Measurements from ENCODE around the gene PARD3.

DNA sequence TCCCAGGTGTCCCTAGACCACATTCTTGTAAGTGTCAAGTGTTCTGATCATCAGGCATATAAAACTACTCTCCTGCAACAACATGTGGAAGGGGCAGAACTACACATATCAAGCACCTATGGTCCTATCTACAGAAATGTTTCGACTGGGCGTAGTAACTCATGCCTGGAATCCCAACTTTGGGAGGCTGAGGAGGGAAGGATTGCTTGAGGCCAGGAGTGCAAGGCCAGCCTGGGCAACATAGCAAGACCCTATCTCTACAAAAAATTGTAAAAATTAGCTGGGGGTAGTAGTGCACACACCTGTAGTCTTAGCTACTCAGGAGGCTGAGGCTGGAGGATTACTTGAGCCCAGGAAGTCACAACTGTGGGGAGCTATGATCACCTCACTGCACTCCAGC, 244.2 kb downstream of the PARD3 start:
- TF ChIP-seq, protein P1, sequence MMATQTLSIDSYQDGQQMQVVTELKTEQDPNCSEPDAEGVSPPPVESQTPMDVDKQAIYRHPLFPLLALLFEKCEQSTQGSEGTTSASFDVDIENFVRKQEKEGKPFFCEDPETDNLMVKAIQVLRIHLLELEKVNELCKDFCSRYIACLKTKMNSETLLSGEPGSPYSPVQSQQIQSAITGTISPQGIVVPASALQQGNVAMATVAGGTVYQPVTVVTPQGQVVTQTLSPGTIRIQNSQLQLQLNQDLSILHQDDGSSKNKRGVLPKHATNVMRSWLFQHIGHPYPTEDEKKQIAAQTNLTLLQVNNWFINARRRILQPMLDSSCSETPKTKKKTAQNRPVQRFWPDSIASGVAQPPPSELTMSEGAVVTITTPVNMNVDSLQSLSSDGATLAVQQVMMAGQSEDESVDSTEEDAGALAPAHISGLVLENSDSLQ (IDR thresholded peaks at IDR 0.05) = no peak
- no peak for TF ChIP-seq FOXK2 (IDR thresholded peaks at IDR 0.05)
- no peak for TF ChIP-seq TARDBP (IDR thresholded peaks at IDR 0.05)
- no peak for TF ChIP-seq SP1 (IDR thresholded peaks at IDR 0.05)
- TF ChIP-seq FOXM1 (IDR thresholded peaks at IDR 0.05; ENCODE audit: borderline replicate concordance) = no peak
- TF ChIP-seq NFRKB (IDR thresholded peaks at IDR 0.05) = no peak
- TF ChIP-seq LEF1 (IDR thresholded peaks at IDR 0.05; ENCODE audit: borderline replicate concordance) = no peak
- TF ChIP-seq HDGF (IDR thresholded peaks at IDR 0.05; ENCODE audit: borderline replicate concordance) = no peak
- TF ChIP-seq BHLHE40 (IDR thresholded peaks at IDR 0.05; ENCODE audit: borderline replicate concordance) = no peak
- TF ChIP-seq L3MBTL2 (conservative IDR thresholded peaks at IDR 0.05) = no peak
- no peak for TF ChIP-seq ZNF384 (IDR thresholded peaks at IDR 0.05)
- no peak for TF ChIP-seq SUZ12 (IDR thresholded peaks at IDR 0.05)
- TF ChIP-seq FOXA1 (IDR thresholded peaks at IDR 0.05) = no peak
- TF ChIP-seq ARNT (IDR thresholded peaks at IDR 0.05) = no peak
